BJ (cell line): ENCODE data around the gene SUMO2. TPM values are rescaled to one million over a fixed set of nuclear protein-coding genes. Genes with fewer than 3 reads are reported as not detected.

ENCODE experiments used
- CTCF ChIA-PET: fragments of 350-600 bp; formaldehyde crosslinking; extraction: SDS; loops from one replicate; lab custom pipeline; 2021; ENCODE audit warnings: antibody characterized with exemption, inconsistent platforms; lab: Yijun Ruan, JAX
- POLR2A ChIA-PET: fragments of 300-600 bp; sonication (Branson Sonifier 250); formaldehyde crosslinking; extraction: SDS; loops from one replicate; lab custom pipeline; 2021; ENCODE audit warnings: antibody characterized with exemption; lab: Charles Lee
- DNase-seq: peaks from one replicate; pipeline ENCODE4 v3.0.0-alpha.2; 2011; ENCODE audit warnings: low read depth
- H3K27me3 ChIP-seq: 2 replicates; pipeline ENCODE4 v1.6.0; 2011; ENCODE audit warnings: low read length; ENCODE audit not compliant: control insufficient read depth, insufficient read depth
- H3K36me3 ChIP-seq: 2 replicates; pipeline ENCODE4 v1.5.1; 2011; ENCODE audit warnings: low read length; ENCODE audit not compliant: control insufficient read depth, insufficient read depth
- H3K4me3 ChIP-seq: 2 replicates; pipeline ENCODE4 v1.5.1; 2011; ENCODE audit warnings: low read depth, mild to moderate bottlenecking, control low read depth, low read length
- polyA plus RNA-seq: library from polyadenylated mRNA; depleted of rRNA; stranded (reverse); fragments of >200 nt; gene quantifications from 2 replicates; pipeline ENCODE4 v1.2.3, GENCODE V29; 2011
- TF ChIP-seq, protein P1 (sequence below): IDR thresholded peaks from 2 replicates; pipeline ENCODE4 v1.5.1; 2011; ENCODE audit warnings: low read depth, mild to moderate bottlenecking, control low read depth, inconsistent platforms, low read length, moderate library complexity; ENCODE audit not compliant: insufficient read depth

The SUMO2 gene
- polyA plus RNA-seq, 1 experiment: 131 TPM

DNA sequence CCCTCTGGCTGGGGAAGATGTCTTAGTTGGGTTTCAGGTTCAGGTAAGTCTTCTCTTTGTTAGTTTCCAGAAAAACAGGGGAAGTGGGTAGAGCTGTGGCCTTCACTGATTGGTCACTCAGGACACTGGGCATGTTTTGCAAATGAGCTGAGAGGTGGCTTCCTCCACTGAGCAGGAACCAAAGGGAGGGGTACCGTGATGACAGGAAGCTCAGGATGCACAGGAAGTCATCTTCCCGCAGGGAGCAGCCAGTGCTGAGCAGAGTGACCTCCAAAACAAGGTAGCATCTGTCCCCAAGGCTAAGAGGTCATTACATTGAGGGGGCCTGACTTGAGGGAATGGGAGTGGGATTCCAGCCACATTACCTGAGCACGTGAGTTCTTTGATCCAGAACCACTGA, 56.8 kb downstream of the SUMO2 start:
- TF ChIP-seq, protein P1, sequence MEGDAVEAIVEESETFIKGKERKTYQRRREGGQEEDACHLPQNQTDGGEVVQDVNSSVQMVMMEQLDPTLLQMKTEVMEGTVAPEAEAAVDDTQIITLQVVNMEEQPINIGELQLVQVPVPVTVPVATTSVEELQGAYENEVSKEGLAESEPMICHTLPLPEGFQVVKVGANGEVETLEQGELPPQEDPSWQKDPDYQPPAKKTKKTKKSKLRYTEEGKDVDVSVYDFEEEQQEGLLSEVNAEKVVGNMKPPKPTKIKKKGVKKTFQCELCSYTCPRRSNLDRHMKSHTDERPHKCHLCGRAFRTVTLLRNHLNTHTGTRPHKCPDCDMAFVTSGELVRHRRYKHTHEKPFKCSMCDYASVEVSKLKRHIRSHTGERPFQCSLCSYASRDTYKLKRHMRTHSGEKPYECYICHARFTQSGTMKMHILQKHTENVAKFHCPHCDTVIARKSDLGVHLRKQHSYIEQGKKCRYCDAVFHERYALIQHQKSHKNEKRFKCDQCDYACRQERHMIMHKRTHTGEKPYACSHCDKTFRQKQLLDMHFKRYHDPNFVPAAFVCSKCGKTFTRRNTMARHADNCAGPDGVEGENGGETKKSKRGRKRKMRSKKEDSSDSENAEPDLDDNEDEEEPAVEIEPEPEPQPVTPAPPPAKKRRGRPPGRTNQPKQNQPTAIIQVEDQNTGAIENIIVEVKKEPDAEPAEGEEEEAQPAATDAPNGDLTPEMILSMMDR: no peak
- Histone ChIP-seq H3K27me3 (no peaks in the 10 kb centered on the region), H3K36me3 (peaks cover 16% of the 10 kb centered on the region), H3K4me3 (no peak overlapping the region)
- DNase-seq: no peak
- ChIA-PET POLR2A (no interaction called here), CTCF (interaction anchor here (6.9 kb wide), 1 partner anchor 12 kb away, joined by 49 read pairs; no protein-coding TSS in a partner anchor)

DNA sequence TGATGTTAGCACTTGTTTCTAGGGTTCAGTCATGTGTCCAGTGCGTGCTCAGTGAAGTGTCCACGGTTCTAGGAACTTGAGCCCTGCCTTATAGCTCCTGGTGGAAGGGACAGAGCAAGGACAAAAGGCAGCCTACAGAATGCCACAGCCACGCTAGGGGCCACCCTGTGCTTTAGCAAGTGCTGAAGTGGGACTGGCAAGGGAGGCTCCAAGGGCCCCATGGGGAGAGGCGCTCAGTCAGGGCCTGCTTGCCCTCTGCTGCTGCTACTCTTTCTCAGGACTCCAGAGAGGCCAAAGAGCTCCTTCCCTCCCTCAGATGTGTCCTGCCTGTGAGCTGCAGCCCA, 58.0 kb downstream of the SUMO2 start:
- Histone ChIP-seq H3K36me3 (peaks cover 14% of the 10 kb centered on the region), H3K27me3 (no peaks in the 10 kb centered on the region), H3K4me3 (no peak overlapping the region)
- no peak for DNase-seq
- ChIA-PET POLR2A (no interaction called here), CTCF (interaction anchor here (1.6 to 6.9 kb wide), 2 partner anchors 11 to 167 kb away, joined by 6 to 49 read pairs; no protein-coding TSS in a partner anchor)
- TF ChIP-seq, protein P1: no peak

GRCh38 chr17:75124041-75124818, 58.5 kb downstream of the SUMO2 start:
- peaks cover 10% of the 10 kb centered on the region for H3K36me3 ChIP-seq
- H3K27me3 ChIP-seq: no peaks in the 10 kb centered on the region
- DNase-seq: no peak
- CTCF ChIA-PET: interaction anchor here (0.6 to 6.9 kb wide), 5 partner anchors 10 to 166 kb away, joined by 3 to 49 read pairs (median 4); no protein-coding TSS in a partner anchor
- POLR2A ChIA-PET: no interaction called here
- TF ChIP-seq, protein P1: no peak
- H3K4me3 ChIP-seq: no peak overlapping the region

- DNase-seq: no peak
- POLR2A ChIA-PET: interaction anchor here (0.6 kb wide), 1 partner anchor 33 kb away, joined by 3 read pairs; no protein-coding TSS in a partner anchor
- CTCF ChIA-PET: interaction anchor here (1.8 to 5.4 kb wide), 3 partner anchors 12 to 48 kb away, joined by 9 to 47 read pairs (median 34); partner anchors contain the start of gene NT5C
- no peak overlapping the region for H3K4me3 ChIP-seq
- no peaks in the 10 kb centered on the region for H3K27me3 ChIP-seq
- peaks cover 7% of the 10 kb centered on the region for H3K36me3 ChIP-seq
- TF ChIP-seq, protein P1: no peak
Observed at GRCh38 chr17:75118307-75118706, 64.5 kb downstream of the SUMO2 start.

GRCh38 chr17:75116737-75117136, 66.0 kb downstream of the SUMO2 start:
- Histone ChIP-seq H3K27me3 (no peaks in the 10 kb centered on the region), H3K4me3 (no peak overlapping the region), H3K36me3 (peaks cover 7% of the 10 kb centered on the region)
- ChIA-PET POLR2A (no interaction called here), CTCF (interaction anchor here (0.6 to 5.9 kb wide), 5 partner anchors 11 to 159 kb away, joined by 3 to 78 read pairs (median 9); partner anchors contain the start of gene NT5C)
- no peak for DNase-seq
- TF ChIP-seq, protein P1: no peak
